Kasumi-1 (cell line): Measurements from ENCODE around the gene RND3.

ENCODE experiments used
- DNase-seq, 2 experiments: peaks; one replicate each; lab custom pipeline; 2025; lab: John Stamatoyannopoulos, UW

Gene RND3

GRCh38 chr2:150476286-150476685, 11.2 kb downstream of the RND3 start:
- no peak for DNase-seq

- no peak for DNase-seq
Observed at GRCh38 chr2:150475479-150476250, 11.8 kb downstream of the RND3 start.

GRCh38 chr2:150474326-150475074, 13.0 kb downstream of the RND3 start:
- no peak for DNase-seq

- no peak for DNase-seq
Observed at GRCh38 chr2:150473767-150474166, 13.7 kb downstream of the RND3 start.

- peak; percentile 88 to 90 for DNase-seq
Observed at GRCh38 chr2:150472511-150472899, 15.0 kb downstream of the RND3 start.

- no peak for DNase-seq
Observed at GRCh38 chr2:150471813-150472510, 15.5 kb downstream of the RND3 start.

- DNase-seq, result no peak
Observed at GRCh38 chr2:150470435-150470834, 17.0 kb downstream of the RND3 start.

- no peak for DNase-seq
Observed at GRCh38 chr2:150469706-150470274, 17.7 kb downstream of the RND3 start.

- no peak for DNase-seq
Observed at GRCh38 chr2:150468350-150468960, 19.0 kb downstream of the RND3 start.

GRCh38 chr2:150467621-150467963, 19.9 kb downstream of the RND3 start:
- no peak for DNase-seq

GRCh38 chr2:150466741-150467620, 20.5 kb downstream of the RND3 start:
- no peak for DNase-seq

GRCh38 chr2:150465703-150466569, 21.5 kb downstream of the RND3 start:
- DNase-seq, result no peak

- DNase-seq, result no peak
Observed at GRCh38 chr2:150464986-150465385, 22.5 kb downstream of the RND3 start.

- peak; percentile 52 to 72 for DNase-seq
Observed at GRCh38 chr2:150464270-150464669, 23.2 kb downstream of the RND3 start.

- DNase-seq, result no peak
Observed at GRCh38 chr2:150462770-150463169, 24.7 kb downstream of the RND3 start.

- DNase-seq, result no peak
Observed at GRCh38 chr2:150459281-150459680, 28.2 kb downstream of the RND3 start.

GRCh38 chr2:150450765-150451164, 36.7 kb downstream of the RND3 start:
- DNase-seq, result no peak

- no peak for DNase-seq
Observed at GRCh38 chr2:150449856-150450255, 37.6 kb downstream of the RND3 start.

GRCh38 chr2:150445398-150445797, 42.1 kb downstream of the RND3 start:
- no peak for DNase-seq

GRCh38 chr2:150442484-150442883, 45.0 kb downstream of the RND3 start:
- no peak for DNase-seq
